Globus pallidus (tissue), 1 donor: Measurements from ENCODE around the gene BPIFA1.

Source experiments
- DNase-seq: peaks from one replicate; pipeline ENCODE4 v3.0.0-alpha.2; 2015; ENCODE audit warnings: low spot score

The BPIFA1 gene

GRCh38 chr20:33277471-33278441 is 42.0 kb downstream of the BPIFA1 start:
- no peak for DNase-seq

GRCh38 chr20:33278700-33279099 is 42.9 kb downstream of the BPIFA1 start:
- no peak for DNase-seq

- DNase-seq: no peak
Measured at GRCh38 chr20:33279261-33279910, 43.6 kb downstream of the BPIFA1 start.

- no peak for DNase-seq
Measured at GRCh38 chr20:33280000-33280680, 44.3 kb downstream of the BPIFA1 start.

- DNase-seq: no peak
Measured at GRCh38 chr20:33280775-33281174, 45.0 kb downstream of the BPIFA1 start.

GRCh38 chr20:33281550-33282146 is 45.9 kb downstream of the BPIFA1 start:
- peak; percentile 47 for DNase-seq

- no peak for DNase-seq
Measured at GRCh38 chr20:33282196-33282934, 46.6 kb downstream of the BPIFA1 start.

GRCh38 chr20:33282991-33283555 is 47.3 kb downstream of the BPIFA1 start, which contains the start of gene BPIFB1:
Gene BPIFB1 (plus strand): TSS chr20:33283214. CDS start chr20:33286074, 2,860 bp downstream.
- no peak for DNase-seq

- no peak for DNase-seq
Measured at GRCh38 chr20:33284284-33284683, 48.5 kb downstream of the BPIFA1 start.

GRCh38 chr20:33284937-33285336 is 49.1 kb downstream of the BPIFA1 start:
- DNase-seq: no peak

GRCh38 chr20:33285861-33286495 is 50.2 kb downstream of the BPIFA1 start:
- DNase-seq: no peak

- DNase-seq: no peak
Measured at GRCh38 chr20:33287884-33288283, 52.1 kb downstream of the BPIFA1 start.

- no peak for DNase-seq
Measured at GRCh38 chr20:33290852-33291251, 55.1 kb downstream of the BPIFA1 start.

GRCh38 chr20:33291416-33291815 is 55.6 kb downstream of the BPIFA1 start:
- no peak for DNase-seq

GRCh38 chr20:33291830-33292355 is 56.1 kb downstream of the BPIFA1 start:
- peak; percentile 33 for DNase-seq
